Liver (tissue), 3 donors: ENCODE results near the gene FECH.

ENCODE experiments used
- CTCF ChIP-seq: fragments of 150-350 bp; IDR thresholded peaks from 2 replicates; pipeline ENCODE4 v1.5.1; 2017; ENCODE audit warnings: improper control_type of control experiment, low read depth, low read length; ENCODE audit not compliant: missing input control
- EGR1 ChIP-seq, 2 donors: IDR thresholded peaks; 2 replicates each; pipeline ENCODE4 v1.6.1; 2016 to 2018; ENCODE audit warnings: antibody characterized with exemption in 2 of 2, low read depth in 2 of 2
- FOXA1 ChIP-seq: IDR thresholded peaks from 2 replicates; pipeline ENCODE4 v1.6.1; 2016; ENCODE audit warnings: antibody characterized with exemption
- GABPA ChIP-seq, 2 donors: IDR thresholded peaks in 1 of 2; conservative IDR thresholded peaks in 1 of 2; 2 replicates each; pipeline ENCODE4 v1.6.1; 2016; ENCODE audit warnings: antibody characterized with exemption in 2 of 2, mild to moderate bottlenecking in 1 of 2, moderate library complexity in 1 of 2
- HNF4A ChIP-seq, 2 donors: conservative IDR thresholded peaks; 2 replicates each; pipeline ENCODE4 v1.6.1; 2016; ENCODE audit warnings: antibody characterized with exemption in 2 of 2, mild to moderate bottlenecking in 2 of 2
- RAD21 ChIP-seq, 2 donors: IDR thresholded peaks; 2 replicates each; pipeline ENCODE4 v1.6.1; 2016; ENCODE audit warnings: antibody characterized with exemption in 2 of 2, mild to moderate bottlenecking in 2 of 2
- TAF1 ChIP-seq: conservative IDR thresholded peaks from 2 replicates; pipeline ENCODE4 v1.6.1; 2016; ENCODE audit warnings: antibody characterized with exemption, mild to moderate bottlenecking
- TF ChIP-seq, protein P1 (sequence below): IDR thresholded peaks from 2 replicates; pipeline ENCODE4 v1.6.1; 2016; ENCODE audit warnings: antibody characterized with exemption
- donor health status: healthy.
- donor health status: healthy.

DNA sequence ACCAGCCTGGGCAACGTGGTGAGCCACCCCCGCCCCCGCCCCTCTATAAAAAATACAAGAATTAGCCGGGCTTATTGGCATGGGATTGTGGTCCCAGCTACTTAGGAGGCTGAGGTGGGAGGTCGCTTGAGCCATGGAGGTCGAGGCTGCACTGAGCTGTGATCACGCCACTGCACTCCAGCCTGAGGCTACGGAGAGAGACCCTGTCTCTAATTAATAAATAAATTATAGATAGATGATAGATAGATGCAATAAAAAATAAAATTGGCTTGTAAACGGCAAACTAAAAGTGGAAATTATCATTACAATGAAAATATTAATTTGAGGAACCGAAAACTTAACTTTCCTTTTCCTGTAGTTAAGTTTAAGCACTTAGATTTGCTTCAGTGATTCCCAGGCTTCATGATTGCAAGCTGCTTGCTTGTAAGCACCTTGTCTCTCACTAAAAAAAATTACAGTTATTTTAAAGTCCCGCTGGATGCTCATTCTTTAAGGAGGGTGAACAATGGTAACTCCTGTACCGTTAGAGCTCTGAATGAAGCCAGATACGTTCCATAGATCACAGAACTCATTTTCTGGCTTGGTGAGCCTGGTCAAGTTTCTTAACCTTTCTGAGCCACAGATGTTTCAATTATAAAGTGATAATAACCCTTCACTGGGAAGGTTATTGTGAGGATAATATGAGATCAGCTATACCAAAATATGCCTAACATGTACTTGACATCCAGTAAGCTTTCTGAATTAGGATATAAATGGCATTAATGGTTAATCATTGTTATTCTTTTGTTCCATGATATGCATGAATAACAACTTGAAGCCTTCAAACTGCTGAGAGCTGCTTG is 44.5 kb upstream of the FECH start:
- TF ChIP-seq TAF1 = no peak
- TF ChIP-seq EGR1 (IDR thresholded peaks at IDR 0.05; ENCODE audit: low read depth in 2 of 2) = no peak
- TF ChIP-seq CTCF = no peak
- no peak for TF ChIP-seq HNF4A (conservative IDR thresholded peaks at IDR 0.05)
- TF ChIP-seq, protein P1, sequence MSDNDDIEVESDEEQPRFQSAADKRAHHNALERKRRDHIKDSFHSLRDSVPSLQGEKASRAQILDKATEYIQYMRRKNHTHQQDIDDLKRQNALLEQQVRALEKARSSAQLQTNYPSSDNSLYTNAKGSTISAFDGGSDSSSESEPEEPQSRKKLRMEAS = no peak
- TF ChIP-seq FOXA1 = no peak
- TF ChIP-seq GABPA (IDR thresholded peaks at IDR 0.05 in 1 of 2, conservative IDR thresholded peaks at IDR 0.05 in 1 of 2) = no peak
- no peak for TF ChIP-seq RAD21 (IDR thresholded peaks at IDR 0.05)
